GM18907 (cell line): ENCODE measurements around the gene ABHD11.
"Not testable (repeated sequence)": the region's sequence is repeated elsewhere in the genome, so short reads cannot be mapped to it uniquely, and the experiment has no call there.

Source experiments
- ATAC-seq: cut with Tn5 transposase; IDR thresholded peaks from one replicate; pipeline ENCODE4 v1.9.1; 2021; ENCODE audit warnings: mild to moderate bottlenecking, moderate library complexity; ENCODE audit not compliant: unreplicated experiment

ABHD11 gene, protein sequence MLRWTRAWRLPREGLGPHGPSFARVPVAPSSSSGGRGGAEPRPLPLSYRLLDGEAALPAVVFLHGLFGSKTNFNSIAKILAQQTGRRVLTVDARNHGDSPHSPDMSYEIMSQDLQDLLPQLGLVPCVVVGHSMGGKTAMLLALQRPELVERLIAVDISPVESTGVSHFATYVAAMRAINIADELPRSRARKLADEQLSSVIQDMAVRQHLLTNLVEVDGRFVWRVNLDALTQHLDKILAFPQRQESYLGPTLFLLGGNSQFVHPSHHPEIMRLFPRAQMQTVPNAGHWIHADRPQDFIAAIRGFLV

DNA sequence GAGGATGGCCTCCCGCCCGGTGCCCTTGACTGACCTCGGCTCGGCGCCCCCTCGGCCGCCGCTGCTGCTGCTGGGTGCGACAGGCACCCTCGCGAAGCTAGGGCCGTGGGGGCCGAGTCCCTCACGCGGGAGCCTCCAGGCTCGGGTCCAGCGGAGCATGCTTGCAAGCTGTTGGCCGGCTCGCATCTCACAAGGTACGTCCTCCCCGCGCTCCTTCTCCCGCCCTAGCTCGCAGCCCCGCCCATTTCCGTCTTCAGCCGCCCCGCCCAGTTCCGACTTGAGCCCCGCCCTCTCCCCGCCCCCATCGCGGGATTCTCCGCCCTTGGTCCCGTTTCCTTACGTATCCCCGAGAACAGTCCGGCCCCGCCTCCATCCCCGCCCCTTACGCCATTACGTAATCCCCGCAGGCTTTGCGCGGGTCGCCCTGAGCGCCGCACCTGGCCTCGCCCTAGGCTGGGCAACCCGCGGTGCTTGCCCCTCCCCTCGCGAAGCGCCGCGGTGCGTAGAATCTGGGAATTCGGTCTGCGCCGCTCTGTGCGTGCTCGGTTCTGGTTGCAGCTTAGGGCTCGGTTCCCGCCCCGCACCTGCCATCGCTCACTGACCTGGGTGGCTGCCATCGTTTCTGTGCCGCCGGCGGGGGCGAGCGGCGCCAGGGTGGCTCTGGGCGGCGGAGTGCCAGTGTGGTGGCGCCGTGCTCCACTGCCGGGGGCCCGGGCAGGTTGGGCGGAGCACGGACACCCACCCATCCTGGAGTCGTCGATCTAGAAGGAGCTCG lies at the start of gene ABHD11:
TSS of gene ABHD11 (minus strand) at position 191 of the 775 bp plus-strand sequence. CDS start at position 159, 32 bp downstream.
- ATAC-seq, result peak; percentile 89

DNA sequence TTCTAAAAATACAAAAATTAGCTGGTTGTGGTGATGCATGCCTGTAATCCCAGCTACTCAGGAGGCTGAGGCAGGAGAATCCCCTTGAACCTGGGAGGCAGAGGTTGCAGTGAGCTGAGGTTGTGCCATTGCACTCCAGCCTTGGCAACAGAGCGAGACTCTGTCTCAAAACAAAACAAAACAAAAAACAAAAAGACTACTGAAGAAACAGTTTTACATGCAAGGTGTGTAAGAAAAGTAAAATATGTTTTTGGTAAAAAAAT lies 49.1 kb upstream of the ABHD11 start:
- ATAC-seq, result not testable (repeated sequence)

DNA sequence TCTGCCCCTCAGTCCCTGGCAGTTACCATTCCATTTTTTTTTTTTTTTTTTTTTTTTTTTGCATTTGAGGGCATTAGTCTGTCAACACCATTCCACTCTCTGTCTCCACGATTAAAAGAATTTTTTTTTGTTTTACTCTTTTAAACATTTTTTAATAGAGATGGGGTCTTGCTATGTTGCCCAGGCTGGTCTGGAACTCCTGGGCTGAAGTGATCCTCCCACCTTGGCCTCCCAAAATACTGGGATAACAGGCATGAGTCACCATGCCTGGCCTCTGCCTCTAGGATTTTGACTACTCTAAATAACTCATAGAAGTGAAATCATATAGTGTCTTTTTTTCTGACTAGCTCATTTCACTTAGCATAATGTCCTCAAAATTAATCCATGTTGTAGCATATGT lies 48.0 kb upstream of the ABHD11 start:
- no peak for ATAC-seq

DNA sequence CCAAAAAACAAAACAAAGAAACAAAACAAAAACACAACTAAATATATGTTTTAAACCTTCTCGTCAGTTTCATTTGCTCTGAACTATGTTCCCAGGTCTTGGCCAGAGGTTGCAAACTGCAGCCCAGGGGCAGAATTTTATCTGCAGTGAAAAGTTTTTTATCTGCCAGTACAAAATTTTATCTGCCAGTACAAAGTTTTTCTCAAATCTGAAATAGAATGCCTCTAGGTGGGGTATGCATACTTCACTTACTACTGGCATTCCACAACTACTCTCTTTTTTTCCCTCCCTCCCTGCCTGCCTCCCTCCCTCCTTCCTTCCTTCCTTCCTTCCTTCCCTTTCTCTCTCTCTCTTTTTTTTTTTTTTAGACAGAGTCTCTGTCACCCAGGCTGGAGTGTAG lies 40.9 kb upstream of the ABHD11 start:
- ATAC-seq, result no peak

DNA sequence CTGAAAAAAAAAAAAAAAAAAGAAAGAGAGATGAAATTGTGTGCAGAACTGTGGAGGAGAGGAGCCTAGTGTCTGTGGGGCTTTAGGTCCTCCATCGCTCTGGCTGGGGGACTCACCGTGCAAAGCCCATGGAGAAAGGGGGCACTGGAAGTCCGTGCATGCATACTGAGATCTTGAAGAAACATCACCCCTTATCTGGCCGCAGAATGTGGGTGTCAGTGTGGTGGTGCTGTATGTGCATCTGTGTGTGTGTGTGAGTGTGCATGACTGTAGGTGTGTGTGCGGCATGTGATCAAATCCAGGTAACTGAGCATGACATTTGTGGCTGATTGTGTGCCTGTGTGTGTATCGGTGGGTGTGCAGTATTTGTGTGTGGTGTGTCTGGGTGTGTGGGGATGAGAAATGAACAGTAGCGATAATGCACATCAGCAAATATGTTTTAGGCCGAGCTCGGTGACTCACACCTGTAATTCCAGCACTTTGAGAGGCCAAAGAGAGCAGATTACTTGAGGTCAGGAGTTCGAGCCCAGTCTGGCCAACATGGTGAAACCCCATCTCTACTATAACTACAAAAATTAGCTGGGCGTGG lies 40.3 kb upstream of the ABHD11 start:
- no peak for ATAC-seq

DNA sequence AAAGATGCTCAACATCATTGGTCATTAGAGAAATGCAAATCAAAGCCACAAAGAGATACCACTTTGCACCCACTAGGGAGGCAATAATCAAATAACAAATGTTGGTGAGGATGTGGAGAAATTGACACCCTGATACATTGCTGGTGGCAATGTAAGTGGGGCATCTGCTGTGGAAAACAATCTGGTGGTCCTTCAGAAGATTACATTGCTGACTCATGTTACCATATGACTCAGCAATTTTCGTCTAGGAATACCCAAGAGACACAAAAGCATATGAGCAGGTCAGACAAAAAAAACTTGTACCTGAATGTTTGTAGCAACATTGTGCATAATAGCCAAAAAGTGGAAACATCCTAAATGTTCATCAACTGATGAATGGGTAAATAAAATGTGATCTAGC lies 36.3 kb upstream of the ABHD11 start:
- ATAC-seq, result no peak

DNA sequence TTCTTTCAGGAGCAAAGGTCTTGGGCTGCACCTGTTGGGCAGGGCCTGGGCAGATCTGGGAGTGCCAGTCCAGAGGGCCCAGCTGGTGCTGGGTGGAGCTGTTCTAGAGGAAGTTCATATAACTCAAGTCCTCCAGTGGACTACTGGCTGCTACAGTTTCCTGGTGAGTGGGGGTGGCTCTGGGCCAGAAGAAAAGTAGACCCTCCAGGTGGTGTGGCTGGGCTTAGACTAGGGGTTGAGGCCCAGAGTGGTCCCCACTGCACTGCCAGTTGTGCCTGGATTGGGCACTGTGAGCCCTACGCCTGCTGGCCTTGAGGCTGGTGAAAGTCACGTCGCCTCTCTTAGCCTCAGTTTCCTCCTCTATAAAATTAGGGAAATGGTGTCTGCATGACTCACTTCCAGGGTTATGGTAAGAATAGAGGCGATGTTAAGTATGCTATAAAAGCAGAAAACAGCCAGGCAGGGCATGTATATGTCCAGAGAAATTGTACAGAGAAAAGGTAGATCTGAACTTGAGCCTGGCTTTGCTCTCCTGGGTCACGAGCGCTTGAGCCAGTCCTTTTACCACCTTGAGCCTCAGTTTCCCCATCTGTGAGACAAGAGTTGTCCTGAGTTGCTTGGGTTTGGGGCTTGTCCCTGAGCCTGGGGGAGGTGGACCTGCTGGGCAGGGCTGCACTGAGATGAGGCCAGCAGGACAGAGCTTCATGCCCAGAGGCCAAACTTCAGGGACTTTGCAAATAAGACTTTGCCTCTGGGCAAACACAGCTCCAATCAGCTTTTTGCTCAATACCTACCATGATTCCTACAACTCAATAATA lies 35.3 kb upstream of the ABHD11 start:
- ATAC-seq, result no peak

DNA sequence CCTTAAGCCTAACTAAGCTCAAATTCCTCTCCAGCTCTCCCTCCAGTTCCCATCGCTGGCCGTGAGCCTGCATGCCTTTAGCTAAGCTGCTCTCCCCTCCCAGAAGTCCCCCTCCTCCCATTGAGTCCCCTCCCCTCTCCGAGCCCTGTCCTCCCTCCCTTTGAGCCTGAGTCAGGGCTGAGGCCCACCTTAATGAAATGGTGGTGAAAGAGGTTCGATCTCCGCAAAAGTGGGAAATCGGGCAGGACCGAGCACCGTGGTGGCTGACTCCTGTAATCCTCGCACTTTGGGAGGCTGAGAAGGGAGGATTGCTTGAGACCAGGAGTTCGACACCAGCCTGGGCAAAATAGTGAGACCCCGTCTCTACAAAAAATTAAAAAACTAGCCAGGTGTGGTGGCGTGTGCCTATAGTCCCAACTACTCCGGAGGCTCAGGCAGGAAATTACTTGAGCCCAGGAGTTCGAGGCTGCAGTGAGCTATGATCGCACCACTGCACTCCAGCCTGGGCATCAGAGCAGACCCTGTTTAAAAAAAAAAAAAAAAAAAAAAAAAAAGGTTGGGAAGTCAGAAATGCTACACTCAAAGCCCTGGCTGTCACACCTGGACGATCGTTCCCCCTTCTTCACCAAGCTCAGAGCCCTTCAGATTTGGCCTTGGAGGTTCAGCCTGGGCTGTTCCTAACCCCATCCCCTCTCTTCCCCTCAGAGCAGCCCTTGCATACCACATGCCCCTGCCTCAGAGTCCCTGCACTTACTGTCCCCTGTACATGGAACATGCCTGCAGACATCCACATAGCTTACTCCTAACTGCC lies 32.5 kb upstream of the ABHD11 start:
- ATAC-seq, result no peak

DNA sequence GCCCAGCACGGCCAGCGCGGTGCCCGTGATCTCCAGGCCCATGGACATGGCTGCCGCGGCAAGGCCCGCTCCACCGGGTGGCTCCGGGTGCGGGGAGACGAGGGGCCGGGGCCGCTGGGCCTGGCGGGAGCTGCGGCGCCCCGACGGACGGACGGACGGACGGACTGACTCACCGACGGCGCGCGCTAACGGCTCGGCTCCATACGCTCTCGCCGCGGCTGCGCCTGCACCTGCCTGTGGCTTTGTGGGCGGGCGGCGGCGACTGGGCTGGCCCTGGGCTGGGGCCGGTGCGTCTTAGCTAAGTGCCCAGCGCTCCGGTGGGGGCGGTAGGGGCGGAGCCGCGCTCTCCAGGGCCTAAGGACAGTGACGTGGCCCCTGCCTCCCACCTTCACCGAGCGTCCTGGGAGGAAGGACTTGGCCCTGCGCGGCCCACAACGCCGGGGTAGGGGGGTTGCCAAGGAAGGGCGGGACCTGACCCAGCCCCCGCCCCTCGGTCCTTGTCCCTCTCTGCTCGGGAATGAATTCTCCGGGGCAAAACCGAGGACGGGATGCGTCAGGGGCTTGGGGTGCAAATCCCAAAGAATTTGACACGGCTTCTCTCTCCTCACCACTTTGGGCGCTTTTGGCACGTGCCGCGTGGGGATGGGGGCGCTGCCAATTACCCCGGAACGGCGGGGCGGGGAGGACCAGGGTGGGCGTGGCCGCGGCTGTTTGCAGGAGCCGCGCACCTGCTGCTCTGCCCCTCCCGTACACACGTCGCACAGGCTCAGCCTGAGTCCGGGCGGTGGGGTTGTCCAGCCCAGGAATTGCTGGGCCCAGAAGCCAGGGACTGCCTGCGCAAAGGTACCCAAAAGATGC lies 31.6 kb upstream of the ABHD11 start, which contains the start of gene CLDN3:
TSS of gene CLDN3 (minus strand) at position 269 of the 858 bp plus-strand sequence. CDS start at position 48, 221 bp downstream.
- no peak for ATAC-seq

DNA sequence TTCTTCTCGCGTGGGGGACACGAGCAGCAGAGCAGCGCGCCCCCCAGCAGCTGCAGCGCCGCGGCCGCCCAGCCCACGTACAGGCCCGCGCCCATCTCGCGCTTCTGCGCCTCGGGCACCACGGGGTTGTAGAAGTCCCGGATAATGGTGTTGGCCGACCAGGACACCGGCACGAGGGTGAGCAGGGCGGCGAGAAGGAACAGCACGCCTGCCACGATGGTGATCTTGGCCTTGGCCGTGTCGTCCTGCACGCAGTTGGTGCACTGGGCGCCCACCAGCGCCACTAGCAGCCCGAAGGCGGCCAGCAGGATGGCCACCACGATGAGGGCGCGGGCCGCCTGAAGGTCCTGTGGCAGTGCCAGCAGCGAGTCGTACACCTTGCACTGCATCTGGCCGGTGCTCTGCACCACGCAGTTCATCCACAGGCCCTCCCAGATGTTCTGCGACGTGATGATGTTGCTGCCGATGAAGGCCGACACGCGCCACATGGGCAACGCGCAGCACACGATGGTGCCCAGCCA lies 30.9 kb upstream of the ABHD11 start:
- ATAC-seq, result no peak

DNA sequence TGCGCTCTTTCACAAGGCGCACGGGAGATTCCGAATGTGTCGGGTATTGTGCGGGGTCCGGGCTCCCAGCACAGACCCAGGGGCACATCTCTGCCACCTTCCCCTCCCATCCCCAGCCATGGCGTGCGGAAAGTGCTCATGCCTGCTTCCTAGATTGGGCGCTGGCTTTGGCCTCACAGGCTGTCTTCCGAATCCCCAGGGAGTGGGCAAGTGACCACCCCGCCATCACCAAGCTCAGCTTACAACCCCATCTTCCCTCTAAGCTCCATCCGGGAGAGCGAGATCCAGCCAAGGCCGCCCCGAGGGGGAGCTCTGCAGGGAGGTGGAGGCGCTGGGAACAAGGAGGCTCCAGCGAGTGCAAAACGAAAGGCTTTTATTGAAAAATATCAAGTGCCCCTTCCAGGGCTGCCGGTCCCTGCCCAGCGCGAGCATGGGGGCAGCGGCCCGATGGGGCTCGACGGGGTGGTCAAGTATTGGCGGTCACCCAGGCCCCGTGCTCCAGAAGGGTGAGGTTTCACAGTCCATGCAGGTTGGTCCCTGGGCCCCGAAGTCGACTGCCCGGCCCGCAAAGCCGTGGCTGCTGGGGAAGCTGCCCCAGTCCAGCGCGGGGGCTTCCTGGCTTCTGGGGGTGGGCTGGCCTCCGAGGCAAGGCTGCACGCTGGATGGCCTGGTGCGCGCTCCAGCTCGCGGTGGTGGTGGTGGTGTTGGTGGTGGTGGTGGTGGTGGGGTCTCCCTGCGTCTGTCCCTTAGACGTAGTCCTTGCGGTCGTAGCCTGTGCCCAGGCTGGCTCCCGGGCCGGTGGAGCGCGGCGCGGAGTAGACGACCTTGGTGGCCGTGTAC lies 30.3 kb upstream of the ABHD11 start:
- no peak for ATAC-seq

DNA sequence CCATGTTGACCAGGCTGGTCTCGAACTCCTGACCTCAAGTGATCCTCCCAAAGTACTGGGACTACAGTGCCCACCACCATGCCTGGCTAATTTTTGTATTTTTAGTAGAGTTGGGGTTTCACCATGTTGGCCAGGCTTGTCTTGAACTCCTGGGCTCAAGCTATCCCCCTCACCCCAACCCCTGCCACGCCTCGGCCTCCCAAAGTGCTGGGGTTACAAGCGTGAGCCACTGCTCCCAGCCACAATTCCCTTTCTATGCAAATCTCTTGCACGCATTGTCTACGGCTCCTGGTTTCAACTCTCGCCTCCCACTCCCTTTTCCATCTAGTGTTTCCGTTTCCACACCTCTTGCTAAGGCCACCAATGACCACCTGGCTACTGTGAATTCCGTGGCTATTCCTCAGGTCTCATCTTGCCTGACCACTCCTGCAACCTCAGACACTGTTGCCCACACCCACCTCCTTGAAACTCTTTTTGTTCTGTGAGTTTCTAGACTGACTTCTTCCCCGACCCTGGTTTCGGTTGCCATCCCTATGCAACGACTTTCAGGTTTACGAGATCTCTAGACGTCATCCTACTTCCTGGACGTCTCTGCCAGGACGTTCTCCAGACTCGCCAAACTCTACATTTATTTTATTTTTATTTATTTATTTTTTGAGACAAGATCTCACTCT lies 28.1 kb upstream of the ABHD11 start:
- ATAC-seq, result no peak

DNA sequence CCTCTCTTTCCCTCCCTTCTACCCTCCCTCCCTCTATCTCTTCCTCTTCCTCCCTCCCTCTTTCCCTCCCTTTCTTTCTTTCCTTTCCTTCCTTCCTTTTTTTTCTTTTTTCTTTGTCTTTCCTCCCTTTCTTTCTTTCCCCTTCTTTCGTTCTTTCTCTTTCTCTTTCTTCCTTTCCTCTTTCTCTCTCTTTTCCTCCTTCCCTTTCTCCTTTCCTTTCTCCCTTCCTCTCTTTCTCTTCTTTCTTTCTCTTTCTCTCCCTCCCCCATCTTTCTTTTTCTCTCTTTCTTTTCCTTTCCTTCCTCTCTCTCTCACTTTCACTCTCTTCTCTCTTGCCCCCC lies 24.0 kb upstream of the ABHD11 start:
- ATAC-seq, result no peak

DNA sequence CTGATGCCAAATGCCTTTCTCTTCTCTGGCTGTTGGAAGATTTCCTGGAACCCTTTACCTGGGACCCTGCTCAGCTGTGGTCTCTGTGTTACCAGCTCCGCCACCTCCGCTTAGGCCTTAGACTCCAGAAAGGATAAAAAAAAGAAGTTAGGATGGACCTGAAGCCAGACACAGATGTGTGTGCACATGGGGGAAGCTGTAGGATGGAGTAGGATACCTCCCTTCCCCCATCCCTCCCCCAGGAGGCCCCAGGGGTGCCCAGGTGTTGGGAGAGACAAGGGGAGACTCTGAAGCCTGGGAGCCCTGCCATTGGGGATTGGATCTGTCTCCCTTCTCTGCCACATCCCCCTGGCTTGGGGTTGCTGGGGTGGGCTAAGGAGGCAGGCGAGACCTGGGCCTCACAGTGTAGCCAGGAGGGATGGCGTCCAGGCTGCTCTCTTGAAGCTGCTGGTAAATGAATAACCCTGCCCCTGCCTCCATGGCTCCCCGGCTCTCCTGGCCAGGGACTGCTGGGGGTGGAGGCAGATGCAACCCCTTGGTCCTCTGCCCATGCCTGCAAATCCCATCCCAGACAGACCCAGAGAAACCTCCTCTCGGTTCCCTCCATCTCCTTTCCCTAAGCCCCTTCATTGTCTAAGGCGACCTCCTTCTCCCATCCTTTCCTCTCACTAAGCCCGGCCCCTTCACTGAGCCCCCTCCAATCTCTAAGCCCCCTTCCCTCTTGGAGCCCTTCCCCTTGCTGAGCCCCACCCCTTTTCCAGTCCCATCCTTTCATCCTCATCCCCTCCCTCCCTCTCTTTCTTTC lies 23.5 kb upstream of the ABHD11 start:
- ATAC-seq, result no peak

DNA sequence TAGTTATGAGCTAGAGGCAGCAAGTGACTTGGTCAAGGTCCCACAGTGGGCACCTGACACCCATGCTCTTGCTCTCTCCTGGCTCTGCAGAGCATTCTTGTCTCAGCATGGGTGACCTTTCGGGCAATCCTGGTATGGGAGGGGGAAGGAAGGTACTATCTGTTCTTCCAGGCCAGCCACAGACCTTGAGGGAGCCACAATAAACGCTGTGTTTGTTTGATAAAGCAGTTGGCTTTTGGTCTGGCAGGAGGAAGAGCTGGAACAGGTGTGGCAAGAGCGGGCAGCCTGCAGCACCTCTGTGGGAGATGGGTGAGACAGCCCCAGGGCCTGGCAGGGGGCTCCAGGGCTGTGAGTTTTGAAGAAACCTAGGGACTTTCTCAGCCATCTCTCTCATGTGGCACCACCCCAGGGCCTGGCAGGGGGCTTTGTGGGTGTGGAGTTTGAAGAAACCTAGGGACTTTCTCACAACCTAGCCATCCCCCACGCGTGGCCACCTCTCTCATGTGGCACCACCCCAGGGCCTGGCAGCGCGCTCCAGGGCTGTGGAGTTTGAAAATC lies 20.1 kb upstream of the ABHD11 start:
- ATAC-seq, result no peak

DNA sequence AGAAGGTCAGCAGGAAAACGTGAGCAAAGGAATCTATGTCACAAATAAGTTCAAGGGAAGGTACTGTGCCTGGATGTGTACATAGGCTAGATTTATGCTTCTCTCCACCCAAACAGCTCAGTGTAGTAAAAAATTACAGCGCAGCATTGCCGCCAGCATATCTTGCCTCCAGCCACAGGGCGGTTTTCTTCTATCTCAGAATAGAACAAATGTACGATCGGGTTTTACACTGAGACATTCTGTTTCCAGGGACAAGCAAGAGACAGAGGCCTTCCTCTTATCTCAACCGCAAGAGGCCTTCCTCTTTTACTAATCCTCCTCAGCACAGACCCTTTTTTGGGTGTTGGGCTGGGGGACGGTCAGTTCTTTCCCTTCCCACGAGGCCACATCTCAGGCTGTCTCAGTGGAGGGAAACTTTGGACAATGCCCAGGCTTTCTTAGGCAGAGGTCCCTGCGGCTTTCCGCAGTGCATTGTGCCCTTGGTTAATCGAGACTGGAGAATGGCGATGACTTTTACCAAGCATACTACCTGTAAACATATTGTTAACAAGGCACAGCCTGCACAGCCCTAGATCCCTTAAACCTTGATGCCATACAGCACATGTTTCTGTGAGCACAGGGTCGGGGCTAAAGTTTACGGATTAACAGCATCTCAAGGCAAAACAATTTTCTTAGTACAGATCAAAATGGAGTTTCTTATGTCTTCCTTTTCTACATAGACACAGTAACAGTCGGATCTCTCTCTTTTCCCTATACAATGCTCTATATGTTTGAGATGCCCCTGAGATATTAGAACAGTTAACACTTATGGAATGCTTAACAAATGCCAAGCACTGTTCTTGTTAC lies 11.6 kb upstream of the ABHD11 start:
- ATAC-seq, result no peak
